Nucleus accumbens (tissue), 56 donors: Measurements from ENCODE around the gene MXRA7.
"Not testable (repeated sequence)": the region's sequence is repeated elsewhere in the genome, so short reads cannot be mapped to it uniquely, and the experiment has no call there.

Experiments
- DNase-seq, 56 donors: peaks; one replicate each; lab custom pipeline; 2025; lab: John Stamatoyannopoulos, UW

Gene MXRA7

GRCh38 chr17:76657505-76658241 is 53.1 kb downstream of the MXRA7 start:
- DNase-seq = no peak

DNA sequence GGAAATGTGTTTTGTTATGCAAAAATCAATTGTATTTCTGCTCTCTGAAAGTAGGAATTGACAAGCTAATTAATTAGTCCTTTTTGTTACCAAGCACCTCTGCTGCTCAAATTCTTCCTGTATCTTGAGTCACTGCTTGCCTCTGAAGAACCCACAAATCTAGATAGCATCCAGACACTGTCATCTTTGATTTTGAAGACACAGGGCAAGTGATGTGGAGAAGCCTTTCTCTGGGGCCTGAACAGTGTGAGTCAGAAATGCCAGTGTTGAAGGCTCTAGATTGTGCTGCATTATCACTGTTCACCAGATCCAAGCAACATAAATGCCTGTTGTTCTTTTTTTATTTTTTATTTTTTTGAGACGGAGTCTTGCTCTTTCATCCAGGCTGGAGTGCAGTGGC is 56.4 kb downstream of the MXRA7 start:
- DNase-seq = no peak

- DNase-seq = no peak
Measured at GRCh38 chr17:76650504-76650903, 60.3 kb downstream of the MXRA7 start.

DNA sequence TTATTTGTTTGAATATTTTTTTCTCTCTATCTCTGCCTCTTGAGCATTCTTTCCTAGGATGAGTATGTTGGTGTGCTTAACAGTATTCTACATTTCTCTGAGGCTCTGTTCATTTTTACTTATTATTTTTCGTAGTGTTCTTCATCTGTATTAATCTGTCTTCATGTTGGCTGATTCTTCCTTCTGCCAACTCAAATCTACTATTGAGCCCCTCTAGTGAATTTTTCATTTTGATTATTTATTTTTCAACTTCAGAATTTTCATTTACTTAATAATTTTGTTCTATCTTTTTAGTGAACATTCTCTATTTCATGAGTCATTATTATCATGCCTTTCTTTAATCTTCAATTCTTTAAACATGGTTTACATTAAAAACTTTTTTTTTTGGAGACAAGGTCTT is 64.1 kb downstream of the MXRA7 start:
- no peak for DNase-seq

DNA sequence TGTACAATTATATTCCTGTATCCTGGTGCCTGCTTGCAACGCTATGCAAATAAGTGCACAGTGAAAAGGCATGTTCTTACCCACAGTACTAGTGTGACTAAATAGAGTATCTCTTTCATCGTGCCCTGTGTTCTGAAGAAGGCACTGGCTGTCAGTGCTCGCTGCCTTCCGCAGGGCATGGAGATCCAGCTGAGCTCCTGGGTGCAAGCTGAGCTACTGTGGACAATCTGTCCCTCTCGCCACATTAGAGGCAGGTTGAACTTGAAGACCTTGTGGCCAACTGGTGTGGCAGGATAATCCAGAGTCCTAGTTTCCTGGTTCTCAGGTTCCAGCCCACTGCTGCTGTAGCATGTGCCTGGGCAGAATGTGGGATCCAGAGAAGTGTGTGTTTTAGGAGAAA is 65.3 kb downstream of the MXRA7 start:
- no peak for DNase-seq

DNA sequence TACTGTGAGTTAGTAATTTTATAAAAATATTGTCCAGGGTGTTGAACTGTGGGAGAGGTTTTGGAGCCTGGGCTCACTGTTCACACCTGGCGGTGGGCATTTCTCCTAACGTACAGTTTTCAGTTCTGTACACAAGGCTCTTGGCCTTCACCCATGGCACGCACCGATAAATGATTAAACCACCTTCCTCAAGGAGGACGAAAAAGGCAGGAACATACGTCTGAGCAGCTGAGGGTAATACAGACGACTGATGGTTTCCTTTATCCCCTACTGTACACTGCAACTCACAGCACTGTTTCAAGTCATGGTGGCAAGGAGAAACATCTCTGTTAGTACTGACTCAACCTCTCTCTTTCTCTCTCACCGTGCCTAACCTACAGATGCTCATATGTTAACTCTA is 65.8 kb downstream of the MXRA7 start:
- no peak for DNase-seq

- DNase-seq = no peak
Measured at GRCh38 chr17:76643553-76644148, 67.1 kb downstream of the MXRA7 start, which contains the start of gene ST6GALNAC1. TSS of gene ST6GALNAC1 (minus strand) at chr17:76643757. CDS start at chr17:76643638, 119 bp downstream.

GRCh38 chr17:76642994-76643393 is 67.8 kb downstream of the MXRA7 start:
- DNase-seq = no peak

DNA sequence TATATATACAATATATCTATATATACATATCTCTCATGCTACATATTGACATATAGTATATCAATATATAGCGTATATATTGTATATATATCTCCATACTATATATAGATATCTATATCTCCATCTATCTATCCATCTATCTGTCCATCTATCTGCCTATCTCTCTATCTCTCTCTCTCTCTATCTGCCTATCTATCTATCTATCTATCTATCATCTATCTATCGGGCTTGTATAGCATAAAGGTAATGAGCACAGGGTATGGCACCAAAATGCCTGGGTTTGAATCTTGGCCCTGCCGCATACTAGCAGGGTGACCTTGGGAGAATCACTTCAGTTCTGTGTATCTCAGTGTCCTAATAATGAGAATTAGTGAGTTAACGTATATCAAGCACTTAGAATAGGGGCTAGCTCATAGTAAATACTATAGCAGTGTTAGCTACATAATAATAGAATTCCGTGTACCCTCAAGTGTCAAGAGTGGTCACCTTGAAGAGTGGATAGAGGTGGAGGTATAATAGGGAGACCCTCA is 68.7 kb downstream of the MXRA7 start:
- no peak for DNase-seq

DNA sequence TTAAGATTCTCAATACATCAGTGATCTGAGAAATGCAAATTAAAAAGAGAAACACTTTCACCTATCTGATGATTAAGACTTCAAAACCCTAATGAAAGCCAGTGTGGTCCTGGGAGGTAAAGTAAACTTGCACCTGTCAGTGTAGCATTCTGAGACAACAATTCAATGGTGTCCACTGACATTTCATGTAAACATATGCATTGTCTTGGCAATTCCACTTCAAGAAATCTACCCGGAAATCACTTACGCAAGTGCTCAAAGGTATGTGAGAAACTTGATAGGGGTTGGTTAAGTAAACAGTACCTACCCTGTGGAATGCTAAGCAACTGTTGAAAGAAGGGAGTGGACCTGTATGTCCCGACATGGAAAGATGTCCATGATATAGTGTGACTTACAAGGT is 69.3 kb downstream of the MXRA7 start:
- DNase-seq = no peak

DNA sequence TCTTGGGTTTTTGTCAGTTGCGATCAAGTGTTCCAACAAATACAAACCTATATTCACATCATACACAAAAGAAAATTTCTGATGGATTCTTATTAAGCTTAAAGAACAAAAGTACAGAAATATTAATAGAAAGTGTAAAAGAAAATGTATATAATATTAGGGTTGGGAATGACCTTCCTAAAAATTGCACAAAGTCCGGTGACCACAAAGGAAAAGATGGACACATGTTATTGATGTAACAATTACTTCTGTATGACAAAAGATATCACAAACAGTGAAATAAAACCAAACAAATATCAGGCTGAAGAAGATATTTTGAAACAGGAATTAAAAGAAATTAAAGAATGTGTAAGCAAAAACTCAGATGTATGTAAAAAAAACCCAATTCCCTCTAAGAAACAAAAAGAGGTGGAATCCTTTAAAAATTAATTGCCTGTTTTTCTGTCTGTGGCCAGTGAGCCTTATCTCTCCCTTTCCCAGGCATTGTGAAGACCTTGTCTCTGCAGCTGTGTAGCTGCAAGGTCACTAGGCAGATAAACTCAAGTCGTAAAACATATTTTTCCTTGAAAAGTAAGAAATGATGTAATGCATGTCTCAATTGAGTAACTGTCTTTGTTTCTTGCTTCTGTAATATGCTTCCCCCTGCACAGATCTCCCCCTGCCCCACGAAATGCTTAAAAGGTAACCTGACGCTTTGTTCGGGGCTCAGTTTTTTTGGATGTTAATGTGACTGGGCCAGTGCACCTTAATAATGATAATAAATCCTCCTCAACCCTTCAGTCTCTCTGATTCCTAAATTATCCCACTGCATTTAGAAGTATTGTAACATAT is 70.0 kb downstream of the MXRA7 start:
- DNase-seq = no peak

- DNase-seq = no peak
Measured at GRCh38 chr17:76638263-76638662, 72.5 kb downstream of the MXRA7 start.

GRCh38 chr17:76636486-76637206 is 74.1 kb downstream of the MXRA7 start:
- DNase-seq = not testable (repeated sequence)

DNA sequence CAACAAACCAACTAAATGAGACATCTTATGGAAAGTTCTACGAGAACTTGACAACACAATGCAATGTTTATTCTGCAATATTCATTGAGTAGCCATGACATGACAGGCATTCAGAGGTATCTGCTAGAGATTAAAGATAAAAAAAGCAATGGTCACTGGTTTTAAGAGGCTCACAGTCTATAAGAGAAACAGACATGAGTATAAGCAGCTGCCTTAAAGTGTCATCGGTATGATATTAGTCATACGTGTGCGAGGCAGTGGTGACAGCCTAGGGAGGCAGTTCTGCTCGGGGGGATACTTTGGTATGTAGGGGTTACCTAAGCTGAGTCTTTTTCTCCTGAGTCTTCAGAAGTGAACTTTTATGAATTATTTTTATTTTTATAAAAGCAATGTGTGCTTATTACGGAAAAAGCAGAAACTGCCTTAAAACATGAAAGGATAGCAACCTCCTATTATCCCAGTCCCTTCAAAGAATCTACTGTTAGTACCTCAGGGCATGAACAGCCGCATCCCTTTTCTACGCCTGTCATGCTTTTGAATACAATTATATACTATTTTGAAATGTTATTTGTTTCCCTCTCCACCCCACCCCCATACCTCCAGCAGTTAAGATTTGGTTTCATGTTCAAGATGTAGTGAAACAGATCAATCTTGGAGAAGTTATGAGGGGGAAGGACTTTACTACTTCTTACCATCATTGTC is 75.0 kb downstream of the MXRA7 start:
- no peak for DNase-seq

GRCh38 chr17:76635039-76635438 is 75.7 kb downstream of the MXRA7 start:
- no peak for DNase-seq

GRCh38 chr17:76633628-76634328 is 77.0 kb downstream of the MXRA7 start:
- no peak for DNase-seq

DNA sequence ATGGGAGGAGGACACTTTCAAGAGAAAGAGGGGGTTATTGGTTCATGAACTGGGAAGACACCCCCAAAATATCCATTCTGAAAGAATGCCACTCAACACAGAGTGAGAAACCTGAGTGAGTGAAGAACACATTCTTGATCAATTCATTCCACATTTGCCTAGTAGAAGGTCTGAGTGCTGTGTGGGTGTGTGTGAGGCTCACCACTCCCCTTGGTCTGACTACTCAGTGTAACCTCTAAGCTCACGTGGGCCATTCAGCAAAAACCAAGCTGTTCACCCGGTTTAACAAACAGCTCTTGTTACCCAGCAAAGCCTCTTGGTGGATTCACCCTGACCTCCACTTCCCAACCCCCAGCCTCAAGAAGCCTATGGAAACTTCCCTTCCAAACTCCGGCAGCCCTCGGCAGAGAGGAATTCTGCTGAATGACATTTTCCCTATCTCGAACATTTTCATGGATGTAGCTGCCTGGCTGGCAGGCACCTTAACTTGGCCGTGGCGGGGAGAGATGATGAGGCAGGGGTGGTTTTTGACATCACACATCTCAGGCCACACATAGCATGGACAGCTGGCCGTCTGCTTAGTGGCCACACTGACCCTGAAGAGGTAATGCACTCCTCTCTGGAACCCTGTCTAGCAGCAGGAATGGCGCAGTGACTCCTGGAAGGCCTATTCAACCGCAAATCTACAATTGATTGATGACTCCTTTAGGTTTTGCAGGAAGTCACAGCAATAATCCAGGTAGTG is 78.8 kb downstream of the MXRA7 start:
- no peak for DNase-seq

DNA sequence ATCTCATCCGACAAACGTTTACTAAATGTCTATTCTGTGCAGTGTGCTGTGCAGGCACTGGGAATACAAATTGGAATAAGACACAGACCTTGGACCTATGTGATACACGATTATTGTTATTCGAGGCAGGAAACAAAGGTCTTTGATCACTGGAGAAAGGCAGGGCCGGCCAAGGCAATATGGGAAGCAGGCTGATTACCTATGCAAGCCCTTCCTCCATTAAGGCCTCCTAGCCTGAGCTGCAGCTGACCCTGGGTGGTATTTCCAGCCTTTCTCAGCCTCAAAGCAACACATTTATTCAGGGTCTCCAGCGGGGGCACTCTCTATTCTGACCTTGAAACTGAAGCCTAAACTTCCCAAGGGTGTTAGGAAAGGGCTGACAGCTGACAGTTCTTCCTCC is 80.6 kb downstream of the MXRA7 start:
- no peak for DNase-seq
